ENCODE measurements around the gene NEGR1. TPM values are rescaled to one million over a fixed set of nuclear protein-coding genes. Genes with fewer than 3 reads are reported as not detected.
A peak's percentile ranks its signal among the peaks of the same experiment; 100 is the strongest.

The NEGR1 gene
- total RNA-seq, 1 experiment from 2014 or later, result 0.23 TPM

DNA sequence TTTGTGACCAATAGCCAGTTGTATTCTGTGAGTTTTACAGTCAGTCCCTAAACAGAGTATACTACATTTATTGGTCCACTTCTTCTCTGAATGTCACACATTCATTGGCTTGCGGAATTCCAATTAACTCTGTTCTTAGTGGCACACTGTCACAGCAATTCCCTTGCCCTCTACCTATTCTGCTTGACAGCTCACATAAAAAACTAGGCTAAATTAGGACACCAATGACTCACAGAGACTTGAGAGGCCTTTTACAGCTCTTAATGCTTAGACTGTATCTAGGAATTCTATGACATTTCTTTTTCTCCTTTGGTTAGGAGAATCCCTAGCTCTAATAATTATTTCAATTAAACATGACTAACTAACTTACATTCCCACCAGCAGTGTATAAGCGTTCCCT, 104.1 kb downstream of the NEGR1 start:
- Histone ChIP-seq H3K4me3 (no peak overlapping the region), H3K27me3 (no peaks in the 10 kb centered on the region), H3K9me3 (no peaks in the 10 kb centered on the region), H3K36me3 (no peaks in the 10 kb centered on the region)
- no peak for DNase-seq

DNA sequence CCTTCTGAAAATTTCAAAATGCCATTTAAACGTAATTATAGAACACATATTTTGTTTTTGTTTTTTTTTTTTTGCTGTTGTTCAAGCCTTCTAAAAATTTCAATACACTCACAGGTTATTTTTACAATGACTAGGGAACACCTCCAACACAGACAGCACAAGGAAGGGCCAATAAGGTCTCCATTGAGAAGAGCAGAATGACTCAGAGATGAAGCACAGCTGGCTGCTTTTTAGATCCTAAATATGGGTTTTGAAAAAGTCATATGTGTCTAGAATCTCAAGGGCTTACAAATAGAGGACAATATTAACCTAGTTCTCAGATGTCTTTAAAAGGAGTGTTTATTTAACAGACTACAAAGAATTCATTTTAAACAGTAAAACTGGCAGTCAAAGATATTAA, 104.6 kb downstream of the NEGR1 start:
- no peak for DNase-seq
- H3K36me3 ChIP-seq, result no peaks in the 10 kb centered on the region
- H3K27me3 ChIP-seq, result no peaks in the 10 kb centered on the region
- no peak overlapping the region for H3K4me3 ChIP-seq
- no peaks in the 10 kb centered on the region for H3K9me3 ChIP-seq

DNA sequence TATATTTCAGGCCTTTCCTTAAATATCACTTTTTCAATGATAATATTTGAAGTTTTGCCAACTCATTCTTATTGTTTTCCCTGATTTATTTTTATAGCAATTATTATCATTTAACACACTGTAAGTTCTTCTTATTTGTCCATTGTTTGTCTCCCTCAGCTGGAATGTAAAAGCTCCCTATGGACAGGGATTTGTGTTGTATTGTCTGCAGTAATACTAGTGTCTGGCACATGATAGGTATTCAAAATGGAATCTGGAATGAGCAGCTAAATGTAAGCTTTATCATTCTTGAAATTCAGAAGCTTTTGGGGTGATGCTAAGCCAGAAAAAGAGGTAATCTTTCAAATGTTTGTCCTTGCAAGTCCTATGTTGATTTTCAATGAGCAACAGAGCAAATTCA, 112.1 kb downstream of the NEGR1 start:
- Histone ChIP-seq H3K36me3 (no peaks in the 10 kb centered on the region), H3K27me3 (no peaks in the 10 kb centered on the region), H3K4me3 (no peak overlapping the region), H3K9me3 (no peaks in the 10 kb centered on the region)
- no peak for DNase-seq

DNA sequence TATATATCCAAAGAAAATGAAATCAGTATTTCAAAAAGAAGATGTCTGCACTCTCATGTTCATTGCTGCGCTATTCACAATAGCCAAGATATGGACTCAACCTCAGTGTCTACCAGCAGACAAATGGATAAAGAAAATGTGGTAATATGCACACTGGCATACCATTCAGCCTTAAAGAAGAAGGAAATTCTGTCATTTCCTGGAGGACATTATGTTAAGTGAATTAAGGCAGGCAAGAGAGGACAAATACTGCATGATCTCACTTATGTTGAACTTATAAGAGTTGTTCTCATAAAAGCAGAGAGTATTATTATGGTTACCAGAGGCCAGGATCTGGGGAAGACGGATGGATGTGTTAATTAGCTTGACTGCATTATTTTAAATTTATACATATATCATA, 115.9 kb downstream of the NEGR1 start:
- no peaks in the 10 kb centered on the region for H3K9me3 ChIP-seq
- no peaks in the 10 kb centered on the region for H3K36me3 ChIP-seq
- no peak for DNase-seq
- no peaks in the 10 kb centered on the region for H3K27me3 ChIP-seq
- no peak overlapping the region for H3K4me3 ChIP-seq

DNA sequence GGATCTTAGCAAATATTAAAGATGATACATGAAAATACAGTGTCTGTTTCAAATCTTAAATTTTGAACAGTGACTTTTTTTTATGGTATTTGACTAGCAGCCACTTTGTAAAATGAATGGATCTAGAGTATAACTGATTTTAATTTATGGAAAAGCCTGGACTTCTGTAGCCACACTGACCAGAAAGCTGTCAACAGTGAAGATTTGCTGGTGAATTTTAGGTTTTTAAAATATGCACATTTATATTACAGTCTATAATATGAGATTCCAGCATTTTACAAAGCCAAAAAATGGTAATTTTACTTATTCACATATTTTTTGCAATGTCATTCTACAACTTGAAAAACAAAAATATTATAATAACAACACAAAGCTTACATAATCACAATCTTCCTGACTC, 131.8 kb downstream of the NEGR1 start:
- Histone ChIP-seq H3K4me3 (no peak overlapping the region), H3K36me3 (no peaks in the 10 kb centered on the region), H3K27me3 (no peaks in the 10 kb centered on the region), H3K9me3 (no peaks in the 10 kb centered on the region)
- no peak for DNase-seq

DNA sequence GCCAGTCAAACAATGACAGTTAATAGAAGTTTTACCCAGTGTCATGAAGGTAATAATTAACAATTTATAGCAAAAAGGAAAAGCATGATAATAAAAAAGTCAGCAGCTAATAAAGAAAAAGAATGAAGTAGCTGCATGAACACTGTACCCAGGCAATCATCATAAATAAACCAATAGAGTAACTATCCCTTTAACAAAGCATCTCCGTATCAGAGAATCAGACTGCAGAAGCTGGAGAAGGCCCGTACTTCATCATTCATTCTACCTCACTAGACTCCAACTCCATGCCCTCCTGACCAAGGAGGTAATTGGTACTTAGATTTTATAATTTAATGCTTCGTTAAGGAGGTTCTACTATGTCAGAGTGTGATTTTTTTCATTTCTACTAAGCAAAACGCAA, 140.5 kb downstream of the NEGR1 start:
- Histone ChIP-seq H3K9me3 (peaks cover 2% of the 10 kb centered on the region; the same call in 1 of the 2 replicates), H3K4me3 (no peak overlapping the region), H3K36me3 (no peaks in the 10 kb centered on the region), H3K27me3 (no peaks in the 10 kb centered on the region)
- no peak for DNase-seq

DNA sequence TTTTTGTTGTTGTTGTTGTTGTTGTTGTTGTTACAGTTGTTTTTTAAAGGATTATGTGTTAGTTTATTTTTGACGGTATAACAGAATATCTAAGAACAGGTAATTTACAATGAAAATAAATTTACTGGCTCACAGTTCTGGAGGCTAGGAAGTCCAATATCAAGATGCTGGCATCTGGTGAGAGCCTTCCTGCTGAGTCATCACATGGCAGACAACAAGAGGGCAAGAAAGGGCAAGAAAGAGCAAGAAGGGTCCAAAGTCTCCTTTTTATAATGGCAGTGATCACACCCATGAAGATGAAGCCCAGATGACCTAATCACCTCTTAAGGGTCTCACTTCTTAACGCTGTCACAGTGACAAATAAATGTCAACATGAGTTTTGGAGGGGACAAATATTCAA, 142.1 kb downstream of the NEGR1 start:
- H3K27me3 ChIP-seq, result no peaks in the 10 kb centered on the region
- no peaks in the 10 kb centered on the region for H3K36me3 ChIP-seq
- peaks cover 2% of the 10 kb centered on the region; the same call in 1 of the 2 replicates for H3K9me3 ChIP-seq
- DNase-seq, result peak; percentile 3
- no peak overlapping the region for H3K4me3 ChIP-seq

DNA sequence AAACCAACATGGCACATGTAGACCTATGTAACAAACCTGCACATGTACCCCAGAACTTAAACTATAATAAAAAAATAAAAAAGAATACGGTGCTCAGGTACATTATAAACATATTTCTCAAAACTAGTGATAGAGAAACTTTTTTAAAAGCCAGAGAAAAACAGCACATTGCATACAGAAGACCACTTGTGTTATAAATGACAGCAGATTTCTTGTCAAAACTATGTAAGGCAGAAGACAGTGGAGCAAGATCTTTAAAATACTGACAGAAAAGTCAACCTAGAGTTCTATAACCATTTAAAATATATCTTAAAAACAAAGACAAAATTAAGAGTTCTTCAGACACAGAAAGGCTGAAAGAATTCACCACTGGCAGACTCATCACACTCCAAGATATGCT, 144.7 kb downstream of the NEGR1 start:
- no peaks in the 10 kb centered on the region for H3K36me3 ChIP-seq
- no peak overlapping the region for H3K4me3 ChIP-seq
- no peak for DNase-seq
- H3K27me3 ChIP-seq, result no peaks in the 10 kb centered on the region
- H3K9me3 ChIP-seq, result peaks cover 2% of the 10 kb centered on the region; the same call in 1 of the 2 replicates

DNA sequence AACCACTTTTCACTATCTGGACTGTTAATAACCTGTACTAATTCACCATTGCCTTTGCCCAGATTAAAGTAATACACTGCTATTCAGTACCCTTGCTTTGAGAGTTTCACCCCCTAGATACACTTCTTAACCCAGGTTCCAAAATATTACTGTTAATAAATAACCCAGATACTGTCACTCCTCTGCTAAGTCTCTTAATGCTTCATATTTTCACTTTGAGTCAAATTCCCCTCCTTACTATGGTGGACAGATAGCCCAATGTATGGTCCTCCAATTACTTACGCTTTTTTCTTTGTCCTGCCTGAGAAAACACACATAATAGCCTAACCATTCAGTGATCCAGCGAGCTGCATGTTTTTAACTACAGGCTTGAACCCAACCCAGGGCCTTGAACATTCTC, 152.5 kb downstream of the NEGR1 start:
- Histone ChIP-seq H3K9me3 (no peaks in the 10 kb centered on the region), H3K36me3 (no peaks in the 10 kb centered on the region), H3K27me3 (no peaks in the 10 kb centered on the region), H3K4me3 (no peak overlapping the region)
- no peak for DNase-seq

DNA sequence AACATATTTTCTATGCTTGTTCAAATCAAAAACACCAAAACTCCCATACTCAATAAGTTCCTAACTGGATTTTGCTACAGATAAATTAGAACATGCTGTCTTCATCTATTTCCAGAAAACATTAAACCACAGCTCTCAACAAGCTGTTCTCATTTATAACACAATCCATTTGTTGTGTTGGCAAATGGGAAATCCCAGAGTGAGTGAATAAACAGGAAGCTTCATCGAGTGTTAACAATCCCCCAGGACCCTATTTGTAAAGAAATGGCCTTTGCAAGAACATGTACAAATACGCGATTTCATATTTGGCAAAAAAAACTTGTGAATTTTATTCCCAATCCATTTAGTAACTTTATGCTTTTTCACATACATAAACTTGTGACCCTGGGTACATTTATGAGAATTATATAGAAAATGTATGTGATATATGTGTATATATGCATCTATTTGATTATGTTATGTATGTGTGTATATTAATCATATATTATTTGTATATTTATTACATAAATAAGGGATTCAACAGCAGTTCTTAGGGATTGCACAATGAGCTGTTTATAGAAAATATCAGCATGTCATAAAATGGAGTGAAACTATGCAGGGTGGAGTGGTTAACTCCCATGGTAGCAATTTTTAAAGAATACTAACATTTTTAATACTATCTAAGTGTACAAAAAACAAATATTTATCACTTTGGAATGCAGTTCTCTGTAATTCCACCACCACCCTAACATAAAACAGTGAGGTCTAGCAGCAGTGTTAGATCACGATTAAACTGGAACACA, 160.0 kb downstream of the NEGR1 start:
- H3K4me3 ChIP-seq, result no peak overlapping the region
- H3K9me3 ChIP-seq, result no peaks in the 10 kb centered on the region
- H3K36me3 ChIP-seq, result no peaks in the 10 kb centered on the region
- H3K27me3 ChIP-seq, result no peaks in the 10 kb centered on the region
- DNase-seq, result no peak

DNA sequence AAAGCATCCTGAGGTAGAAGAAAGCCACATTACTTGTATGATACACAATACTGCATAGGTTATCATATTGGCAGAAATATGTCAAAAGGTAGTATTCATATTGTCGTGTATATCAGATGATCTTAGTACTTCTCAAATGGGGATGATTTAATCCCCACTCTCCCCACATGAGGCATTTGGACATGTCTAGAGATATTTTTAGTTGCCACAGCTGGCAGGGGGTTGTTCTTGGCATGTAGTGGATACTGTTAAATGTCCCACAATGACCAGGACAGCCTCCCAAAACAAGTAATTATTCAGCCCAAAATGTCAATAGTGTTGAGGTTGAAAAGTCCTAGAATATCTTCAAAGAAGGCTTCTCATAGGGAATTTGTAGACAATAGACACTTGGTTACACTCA, 162.8 kb downstream of the NEGR1 start:
- no peaks in the 10 kb centered on the region for H3K9me3 ChIP-seq
- DNase-seq, result no peak
- H3K27me3 ChIP-seq, result no peaks in the 10 kb centered on the region
- H3K36me3 ChIP-seq, result no peaks in the 10 kb centered on the region
- no peak overlapping the region for H3K4me3 ChIP-seq

DNA sequence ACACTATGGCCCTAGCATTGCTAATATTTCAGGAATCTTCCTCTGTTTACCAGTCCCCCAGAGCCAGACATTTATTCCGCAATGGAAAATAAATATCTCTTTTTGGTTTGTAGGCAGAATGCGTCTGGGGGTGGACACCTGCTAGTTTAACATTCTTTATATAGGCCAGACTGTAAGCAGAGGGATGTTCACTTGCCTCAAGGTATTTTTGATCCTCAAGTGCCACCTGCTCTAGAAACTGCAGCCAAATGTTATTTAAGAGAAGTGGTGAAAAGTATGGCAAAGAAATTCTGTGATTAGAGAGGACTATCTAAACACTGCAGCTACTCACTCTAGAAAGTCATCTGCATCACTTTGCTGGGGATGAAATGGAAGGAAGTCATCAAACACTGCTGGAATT, 164.7 kb downstream of the NEGR1 start:
- DNase-seq, result no peak
- no peaks in the 10 kb centered on the region for H3K27me3 ChIP-seq
- H3K36me3 ChIP-seq, result no peaks in the 10 kb centered on the region
- H3K4me3 ChIP-seq, result no peak overlapping the region
- H3K9me3 ChIP-seq, result no peaks in the 10 kb centered on the region

DNA sequence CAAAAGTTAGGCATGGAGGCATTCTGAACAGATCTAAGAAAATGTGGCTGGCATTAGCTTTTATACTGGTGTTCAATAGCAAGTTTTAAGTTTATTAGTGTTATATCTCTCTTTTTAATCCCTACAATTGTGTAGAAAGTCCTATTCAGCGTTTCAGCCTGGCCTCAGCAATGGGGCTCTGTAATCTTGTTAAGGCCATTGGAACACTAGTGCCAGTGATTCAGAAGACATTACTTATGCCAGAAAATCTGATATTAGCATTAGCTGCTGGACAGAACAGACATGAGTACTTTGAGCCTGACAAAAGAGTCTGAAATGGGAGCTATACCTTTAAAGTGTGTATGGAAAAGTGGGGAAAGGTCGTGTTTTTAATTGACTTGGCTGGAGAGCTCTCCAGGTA, 167.0 kb downstream of the NEGR1 start:
- no peak for DNase-seq
- Histone ChIP-seq H3K4me3 (no peak overlapping the region), H3K36me3 (no peaks in the 10 kb centered on the region), H3K27me3 (no peaks in the 10 kb centered on the region), H3K9me3 (no peaks in the 10 kb centered on the region)

DNA sequence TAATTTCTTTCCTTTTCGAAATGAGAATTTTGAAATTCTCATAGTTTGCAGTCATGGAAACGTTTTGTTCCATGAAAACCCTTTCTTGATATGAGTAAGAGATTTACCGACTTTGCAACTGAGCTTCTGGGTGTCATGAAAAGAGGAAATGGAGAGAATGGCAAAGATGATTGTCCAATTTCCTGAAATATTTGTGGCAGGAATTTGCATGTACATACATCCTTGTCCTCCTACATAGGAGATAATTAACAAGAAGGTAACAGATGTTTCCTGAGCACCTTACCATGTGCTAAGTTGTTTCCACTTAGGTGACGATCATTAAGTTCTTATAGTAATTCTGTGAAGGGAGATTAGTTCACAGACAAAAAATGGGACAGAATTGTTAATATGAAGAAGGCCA, 170.7 kb downstream of the NEGR1 start:
- H3K27me3 ChIP-seq, result no peaks in the 10 kb centered on the region
- no peak overlapping the region for H3K4me3 ChIP-seq
- no peaks in the 10 kb centered on the region for H3K36me3 ChIP-seq
- no peak for DNase-seq
- H3K9me3 ChIP-seq, result no peaks in the 10 kb centered on the region

DNA sequence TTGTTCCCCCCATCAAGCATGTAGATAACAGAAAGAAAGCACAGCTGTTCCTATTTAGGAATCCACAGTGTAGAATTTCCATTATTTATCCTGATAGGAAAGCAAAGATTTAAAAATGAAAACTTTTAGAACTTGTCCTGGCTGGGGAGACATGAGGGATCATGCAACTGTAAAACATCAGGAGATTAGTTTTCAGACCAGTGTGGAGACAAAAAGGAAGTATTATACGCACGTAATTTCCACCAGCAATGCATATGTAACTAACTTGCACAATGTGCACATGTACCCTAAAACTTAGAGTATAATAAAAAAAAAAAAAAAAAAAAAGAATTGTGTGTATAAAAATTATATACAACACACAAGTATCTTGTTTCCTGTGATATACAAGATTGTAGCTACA, 172.4 kb downstream of the NEGR1 start:
- Histone ChIP-seq H3K36me3 (no peaks in the 10 kb centered on the region), H3K4me3 (no peak overlapping the region), H3K27me3 (no peaks in the 10 kb centered on the region), H3K9me3 (no peaks in the 10 kb centered on the region)
- no peak for DNase-seq

DNA sequence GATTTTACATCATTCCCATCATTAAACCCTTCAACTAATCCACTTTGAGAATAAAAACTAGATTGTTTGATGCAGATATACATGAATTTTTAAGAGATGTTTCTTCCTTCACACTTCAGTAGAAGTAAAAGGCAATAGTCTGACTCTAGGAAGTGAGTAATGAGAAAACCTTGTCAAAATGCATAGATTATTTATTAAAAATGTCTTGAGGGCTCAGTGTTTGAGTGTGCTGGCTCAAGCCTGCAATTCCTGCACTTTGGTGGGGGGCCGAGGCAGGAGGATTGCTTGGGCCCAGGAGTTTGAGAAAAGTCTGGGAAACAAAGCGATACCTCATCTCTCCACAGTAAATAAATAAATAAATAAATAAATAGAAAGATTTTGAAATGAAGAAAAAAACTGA, 177.1 kb downstream of the NEGR1 start:
- no peaks in the 10 kb centered on the region for H3K27me3 ChIP-seq
- no peak overlapping the region for H3K4me3 ChIP-seq
- H3K9me3 ChIP-seq, result no peaks in the 10 kb centered on the region
- no peak for DNase-seq
- H3K36me3 ChIP-seq, result no peaks in the 10 kb centered on the region

DNA sequence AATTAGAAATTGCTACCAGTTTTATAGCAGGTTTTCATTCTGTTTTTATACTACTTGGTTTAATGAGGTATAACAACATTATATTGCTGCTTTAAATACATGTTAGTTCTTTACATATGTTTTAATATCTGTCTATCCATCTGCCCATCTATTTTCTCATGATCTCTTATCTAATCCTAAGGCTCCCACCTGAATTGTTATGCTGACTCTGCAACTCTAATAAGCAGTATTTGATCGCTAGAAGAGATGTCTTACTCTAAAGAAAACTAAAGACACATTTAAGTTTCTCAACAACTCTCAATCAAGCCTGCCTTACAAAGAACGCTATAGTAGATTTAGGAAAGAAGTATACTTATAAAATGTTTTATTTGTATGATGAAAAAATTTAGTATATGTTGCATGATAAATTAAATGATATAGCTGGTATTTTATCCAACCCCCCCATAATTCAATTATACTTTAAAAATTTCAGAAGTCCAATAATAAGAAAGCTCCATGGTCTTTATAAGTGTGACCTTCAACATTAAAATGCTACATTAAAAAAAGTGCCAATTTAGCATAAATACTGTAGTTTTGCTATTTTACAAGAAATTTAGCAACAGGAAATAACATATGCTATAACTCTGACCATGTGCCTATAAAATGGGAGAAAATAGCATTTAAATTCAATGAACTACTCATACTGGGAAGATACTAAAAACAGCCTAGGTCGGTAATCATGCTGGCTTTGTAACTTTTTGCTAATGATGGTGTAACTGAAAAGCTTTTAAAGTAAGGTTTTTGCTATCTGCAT, 180.3 kb downstream of the NEGR1 start:
- Histone ChIP-seq H3K27me3 (no peaks in the 10 kb centered on the region), H3K4me3 (no peak overlapping the region), H3K36me3 (no peaks in the 10 kb centered on the region), H3K9me3 (no peaks in the 10 kb centered on the region)
- no peak for DNase-seq

DNA sequence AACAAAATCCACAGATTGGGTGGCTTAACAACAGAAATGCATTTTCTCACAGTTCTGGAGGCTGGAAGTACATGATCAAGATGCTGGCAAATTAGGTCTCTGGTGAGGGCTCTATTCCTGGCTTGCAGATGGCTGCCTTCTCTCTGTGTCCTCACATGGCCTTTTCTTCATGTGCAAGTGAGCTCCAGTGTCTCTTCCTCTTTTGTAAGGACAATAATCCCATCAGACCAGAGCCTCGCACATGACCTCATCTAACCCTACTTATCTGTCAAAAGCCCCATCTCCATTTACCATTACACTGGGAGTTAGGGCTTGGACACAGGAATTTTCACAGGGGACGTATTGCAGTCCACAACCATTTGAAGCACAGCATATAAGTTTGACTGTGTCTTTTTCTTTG, 181.6 kb downstream of the NEGR1 start:
- Histone ChIP-seq H3K36me3 (no peaks in the 10 kb centered on the region), H3K4me3 (no peak overlapping the region), H3K9me3 (no peaks in the 10 kb centered on the region), H3K27me3 (no peaks in the 10 kb centered on the region)
- DNase-seq, result no peak
